Right lobe of liver (tissue), 4 donors: ENCODE measurements around the gene C5orf46.

ENCODE experiments used
- CTCF ChIP-seq, 4 donors: fragments of 200-600 bp in 3 of 4; fragments of 450-650 bp in 1 of 4; IDR thresholded peaks; one replicate each; pipeline versions ENCODE4 v1.5.1 to v1.8.0; 2016 to 2022; ENCODE audit warnings: antibody characterized with exemption in 4 of 4, mild to moderate bottlenecking in 2 of 4
- POLR2A ChIP-seq: fragments of 450-650 bp; IDR thresholded peaks from one replicate; pipeline ENCODE4 v1.6.1; 2017; ENCODE audit warnings: antibody characterized with exemption, mild to moderate bottlenecking
- donor health status: DM: no; HTN: no; CAD: no.
- donor health status: DM: no; HTN: no; CAD: no.
- donor health status: DM: no; HTN: yes; CAD: no.

DNA sequence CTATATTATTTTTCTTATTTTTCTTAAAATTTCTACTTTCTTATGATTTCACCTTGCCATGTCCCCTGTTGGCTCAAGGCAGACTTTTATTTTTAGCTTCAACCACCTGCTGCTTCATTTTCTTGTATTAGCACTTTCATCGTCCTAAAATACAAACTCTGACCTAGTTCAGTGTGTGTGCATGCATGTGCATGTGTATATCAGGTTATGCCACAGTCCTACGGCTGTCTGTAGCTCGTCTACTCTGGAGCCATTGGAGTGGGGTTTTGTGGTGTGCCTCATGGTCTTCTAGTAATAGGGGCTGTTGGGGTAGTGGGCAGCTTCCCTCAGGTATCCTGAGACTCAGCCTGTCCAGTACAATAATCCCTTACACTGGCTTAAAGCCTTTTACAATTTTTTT lies 61.5 kb downstream of the C5orf46 start:
- TF ChIP-seq CTCF (IDR thresholded peaks at IDR 0.05): no peak
- no peak for TF ChIP-seq POLR2A
